Mononuclear cell (primary cell): ENCODE data around the gene CTDP1. TPM values are rescaled to one million over a fixed set of nuclear protein-coding genes. Genes with fewer than 3 reads are reported as not detected.

Source experiments
- H3K27me3 ChIP-seq: 2 replicates; pipeline ENCODE4 v1.6.0; 2011; ENCODE audit warnings: low read length, control low read depth; ENCODE audit not compliant: insufficient read depth
- H3K4me1 ChIP-seq: 2 replicates; pipeline ENCODE4 v1.5.1; 2011; ENCODE audit warnings: mild to moderate bottlenecking, low read length, control low read depth; ENCODE audit not compliant: insufficient read depth
- H3K4me3 ChIP-seq: 2 replicates; pipeline ENCODE4 v1.5.1; 2011; ENCODE audit warnings: mild to moderate bottlenecking, low read length, moderate library complexity
- H3K9me3 ChIP-seq: 2 replicates; pipeline ENCODE4 v1.5.1; 2011; ENCODE audit warnings: low read depth, mild to moderate bottlenecking, control low read depth, low read length
- total RNA-seq: library from RNA; depleted of rRNA; stranded (reverse); fragments of >200 nt; gene quantifications from one replicate; pipeline ENCODE4 v1.2.3, GENCODE V29; 2012

CTDP1 gene
- total RNA-seq, 1 donor: 34.8 TPM

DNA sequence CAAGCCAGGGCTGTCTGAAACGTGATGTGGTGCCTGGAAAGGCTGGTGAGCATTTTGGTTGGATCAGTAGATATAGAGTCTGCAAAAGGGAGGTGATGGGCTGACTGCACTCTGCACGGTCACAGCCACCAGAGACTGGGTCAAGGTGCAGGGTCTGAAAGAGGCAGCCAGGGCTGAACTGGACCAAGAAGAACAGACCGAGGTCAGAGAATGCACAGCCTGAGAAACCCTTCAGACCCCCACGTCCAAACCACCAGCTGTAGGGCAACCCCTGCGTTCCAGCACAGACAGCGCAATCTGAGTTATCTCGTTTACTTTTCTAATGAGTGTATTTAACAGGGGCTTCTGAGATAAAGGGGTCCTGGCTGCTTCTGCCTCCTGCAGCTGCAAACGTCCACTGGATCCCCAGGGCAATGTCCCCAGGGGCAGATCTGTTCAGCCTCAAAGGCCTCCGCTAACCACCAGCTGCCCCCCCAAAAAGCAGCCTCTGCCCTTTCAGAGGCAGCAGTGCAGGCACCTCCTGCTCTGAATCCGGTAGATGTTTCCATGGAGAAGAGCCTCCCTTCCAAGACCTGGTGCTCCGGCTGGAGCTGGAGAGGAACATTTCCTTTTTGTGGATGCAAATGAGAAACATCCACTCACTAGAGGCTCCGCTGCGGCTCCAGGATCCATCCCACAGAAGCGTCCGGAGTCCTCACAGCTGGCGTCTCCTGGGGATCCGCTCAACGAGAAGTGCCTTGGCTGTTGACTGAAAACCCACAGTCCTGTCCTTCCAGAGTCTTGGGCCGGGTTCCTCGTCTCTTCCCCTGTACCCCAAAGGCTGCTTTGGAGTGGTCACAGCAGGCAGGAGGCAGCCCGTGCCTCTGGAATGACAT is 117.2 kb downstream of the CTDP1 start:
- H3K27me3 ChIP-seq: peaks cover 27% of the 10 kb centered on the region
- peaks cover 65% of the 10 kb centered on the region for H3K4me1 ChIP-seq
- H3K4me3 ChIP-seq: no peak overlapping the region
- no peaks in the 10 kb centered on the region for H3K9me3 ChIP-seq

DNA sequence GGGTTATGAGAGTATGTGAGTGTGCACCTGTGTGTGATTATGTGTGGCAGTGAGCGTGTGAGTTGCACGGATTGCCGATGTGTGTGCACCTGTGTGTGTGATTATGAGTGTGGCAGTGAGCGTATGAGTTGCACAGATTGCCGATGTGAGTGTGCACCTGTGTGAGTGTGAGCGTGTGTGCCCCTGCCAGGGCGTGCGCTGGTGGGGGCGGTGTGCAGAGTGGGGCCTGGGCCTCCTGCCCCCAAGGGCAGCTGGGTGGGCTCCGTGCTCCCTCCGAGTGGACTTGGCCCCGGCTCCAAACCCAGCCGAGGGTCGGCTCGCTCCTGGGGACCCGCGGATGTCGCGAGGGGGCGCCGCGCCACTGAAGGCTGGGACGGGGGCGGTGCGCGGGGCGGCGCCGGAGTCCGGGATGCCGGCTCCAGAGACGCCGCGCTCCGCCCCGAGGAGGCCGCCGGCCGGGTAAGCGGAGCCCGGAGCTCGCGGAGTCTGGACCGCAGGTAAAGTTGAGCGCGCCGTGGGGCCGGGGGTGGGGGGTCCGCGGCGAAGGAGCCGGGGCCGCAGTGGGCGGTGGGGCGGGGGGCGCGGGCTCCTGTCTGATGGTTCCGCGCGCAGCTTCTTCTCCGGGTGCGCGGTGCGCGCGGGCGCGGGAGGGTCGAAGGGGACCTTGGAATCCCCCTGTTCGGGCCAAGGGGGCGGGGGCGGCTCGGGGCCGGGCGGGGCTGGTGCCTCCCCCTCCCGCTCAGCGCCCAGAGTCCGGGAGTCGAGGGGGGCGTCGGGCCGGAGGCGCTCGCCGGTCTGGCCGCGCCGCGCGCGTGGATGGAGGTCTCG is 118.1 kb downstream of the CTDP1 start, which contains the start of gene KCNG2:
Gene KCNG2, plus strand, starts transcription at position 421 of the 828 bp plus-strand sequence. CDS start 65,730 bp downstream, outside the sequence.
- H3K27me3 ChIP-seq: peaks cover 27% of the 10 kb centered on the region
- no peaks in the 10 kb centered on the region for H3K9me3 ChIP-seq
- H3K4me3 ChIP-seq: no peak within 1 kb of the TSS
- peaks cover 55% of the 10 kb centered on the region for H3K4me1 ChIP-seq

DNA sequence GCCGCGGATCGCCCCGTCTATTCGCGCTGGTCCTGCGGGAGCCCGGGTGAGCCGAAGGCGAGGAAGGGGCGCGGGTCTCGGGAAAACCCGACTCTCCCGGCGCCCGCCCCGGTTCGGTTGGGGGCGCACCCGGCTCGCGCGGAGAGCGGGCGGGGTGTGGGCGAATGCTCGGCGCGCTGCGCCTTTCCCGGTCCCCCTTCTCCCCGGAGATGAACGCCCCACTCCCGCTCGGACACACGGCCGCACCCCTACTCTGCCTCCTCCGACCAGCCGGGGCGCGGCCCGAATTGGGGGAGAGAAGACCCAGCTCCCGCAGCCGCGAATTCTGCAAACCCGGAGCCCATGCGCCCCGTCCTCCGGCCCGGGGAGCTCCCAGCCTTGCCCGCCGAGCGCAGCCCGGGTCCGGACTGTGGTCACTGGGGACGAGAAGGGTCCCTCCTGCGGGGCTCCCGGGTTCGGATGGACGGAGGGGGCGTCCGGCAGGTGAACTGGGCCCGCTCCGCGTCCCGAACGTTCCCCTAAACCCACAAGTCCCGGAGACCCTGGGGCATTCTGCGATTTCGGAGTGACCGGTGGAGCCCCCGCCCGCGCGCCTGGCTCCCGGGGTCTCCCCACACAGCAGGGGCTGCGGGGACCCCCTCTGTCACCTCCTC is 118.9 kb downstream of the CTDP1 start:
- Histone ChIP-seq H3K9me3 (no peaks in the 10 kb centered on the region), H3K4me3 (no peak overlapping the region), H3K27me3 (peaks cover 27% of the 10 kb centered on the region), H3K4me1 (peaks cover 48% of the 10 kb centered on the region)

DNA sequence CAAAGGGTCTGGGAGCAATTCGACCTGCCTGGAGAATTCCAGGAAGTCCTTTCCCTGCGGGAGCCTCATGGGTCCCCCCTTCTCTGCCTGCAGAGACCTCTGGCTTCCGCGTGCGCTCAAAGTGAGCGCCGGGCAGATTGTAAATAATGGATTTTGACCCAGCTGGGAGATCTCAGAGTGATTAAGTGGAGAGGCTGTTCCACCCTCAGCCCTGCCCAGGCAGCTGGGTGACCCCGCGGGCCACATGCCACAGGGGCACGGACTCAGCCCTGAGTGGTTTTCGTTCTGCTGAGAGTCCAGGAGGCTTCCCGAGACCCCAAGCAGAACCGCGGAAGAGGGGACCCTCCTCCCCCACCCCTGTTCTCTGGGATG is 119.4 kb downstream of the CTDP1 start:
- Histone ChIP-seq H3K4me3 (no peak overlapping the region), H3K27me3 (peaks cover 27% of the 10 kb centered on the region), H3K9me3 (no peaks in the 10 kb centered on the region), H3K4me1 (peaks cover 45% of the 10 kb centered on the region)

DNA sequence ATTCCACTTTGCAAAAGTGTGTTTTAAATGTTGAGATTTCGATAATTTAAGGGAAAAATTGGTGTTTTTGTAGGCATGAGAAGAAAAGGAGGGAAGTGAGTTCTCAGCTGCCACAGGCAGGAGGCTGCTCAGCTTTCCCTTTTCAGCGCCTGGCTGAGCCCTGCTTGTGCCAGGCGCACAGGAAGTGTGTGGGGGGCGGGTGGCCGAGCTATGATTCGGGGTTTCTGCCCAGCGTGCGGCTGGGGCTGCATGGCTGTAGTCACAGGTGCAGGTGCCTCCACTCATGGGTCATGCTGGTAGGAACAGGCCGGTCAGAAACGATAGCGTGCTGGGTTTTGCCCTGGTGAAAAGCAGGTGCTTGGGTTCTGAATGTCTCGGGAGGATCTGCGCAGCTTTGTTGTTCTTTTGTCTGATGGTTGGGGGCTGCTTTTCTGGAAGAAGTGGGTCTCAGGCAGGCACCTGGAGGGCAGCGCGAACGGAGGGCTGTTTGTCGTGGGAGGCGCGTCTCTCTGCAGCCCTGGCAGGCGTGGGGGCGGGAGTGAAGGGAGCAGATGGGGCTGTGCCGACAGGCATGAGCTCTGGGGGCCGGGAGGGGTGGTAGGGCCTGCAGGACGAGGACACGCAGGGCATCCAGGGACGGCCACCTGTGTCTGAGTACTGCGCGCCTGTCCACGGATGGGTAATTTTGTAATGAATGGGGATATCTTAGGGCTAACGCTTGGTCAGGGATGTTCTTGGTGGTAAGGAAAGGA is 120.2 kb downstream of the CTDP1 start:
- Histone ChIP-seq H3K4me3 (no peak overlapping the region), H3K9me3 (no peaks in the 10 kb centered on the region), H3K27me3 (peaks cover 27% of the 10 kb centered on the region), H3K4me1 (peaks cover 37% of the 10 kb centered on the region)

DNA sequence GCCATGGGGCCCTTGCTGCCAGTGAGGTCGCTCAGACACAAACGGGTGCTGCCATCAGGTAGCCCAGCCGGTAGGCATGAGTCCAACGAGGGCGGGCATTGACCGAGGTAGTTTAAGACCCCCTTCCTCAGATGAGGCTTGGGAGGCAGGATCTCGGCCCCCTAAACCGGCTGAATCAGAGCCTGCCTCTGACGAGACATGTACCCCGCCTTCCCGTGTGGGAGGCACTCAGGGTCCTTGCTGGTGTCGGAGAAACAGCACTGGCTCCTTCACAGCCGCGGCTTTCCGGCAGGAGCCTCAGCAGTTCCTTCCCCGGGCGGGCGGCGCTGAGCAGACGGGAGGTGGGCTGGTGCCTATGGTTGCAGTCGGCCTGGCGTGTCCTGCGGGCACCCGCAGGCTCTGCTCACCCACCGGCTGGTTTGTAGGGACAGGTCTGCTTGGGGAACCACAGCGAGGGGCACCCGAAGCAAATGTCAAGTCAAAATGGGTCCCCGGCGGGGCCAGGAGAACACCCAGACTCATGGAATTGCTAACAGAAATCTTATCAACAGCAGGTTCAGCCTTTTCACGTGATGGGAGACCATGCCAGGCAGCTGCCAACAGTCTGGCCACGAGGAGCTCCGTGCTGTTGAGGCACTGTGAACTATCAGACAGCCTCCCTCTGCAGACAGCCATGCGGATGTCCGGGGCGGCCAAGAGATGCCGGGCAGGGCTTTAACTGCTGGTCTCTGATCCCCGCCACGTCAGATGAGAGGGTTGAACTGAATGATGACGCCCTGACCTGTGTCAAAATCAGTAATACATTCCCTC is 121.0 kb downstream of the CTDP1 start:
- Histone ChIP-seq H3K4me3 (no peak overlapping the region), H3K4me1 (peaks cover 30% of the 10 kb centered on the region), H3K9me3 (no peaks in the 10 kb centered on the region), H3K27me3 (peaks cover 27% of the 10 kb centered on the region)

DNA sequence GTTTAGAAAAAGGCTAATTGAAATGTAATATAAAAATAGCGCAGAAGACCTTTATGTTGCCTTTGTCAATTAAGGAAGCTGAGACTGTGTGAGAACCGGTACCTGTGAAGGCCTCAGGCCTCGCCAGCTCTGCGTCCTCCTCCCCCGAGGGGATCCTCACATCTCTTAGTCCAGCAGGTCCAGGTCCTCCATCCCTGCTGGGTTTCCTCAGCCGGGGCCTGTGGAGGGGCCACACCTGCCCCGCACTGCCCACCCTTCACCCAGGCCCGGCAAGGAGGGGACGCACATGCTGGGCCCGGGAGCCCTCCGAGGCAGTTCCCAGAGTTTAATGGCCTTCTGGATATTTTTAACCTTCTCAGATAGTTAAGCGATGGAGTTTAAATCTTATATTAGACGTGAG is 121.6 kb downstream of the CTDP1 start:
- H3K4me3 ChIP-seq: no peak overlapping the region
- H3K4me1 ChIP-seq: peaks cover 24% of the 10 kb centered on the region
- H3K27me3 ChIP-seq: peaks cover 27% of the 10 kb centered on the region
- H3K9me3 ChIP-seq: no peaks in the 10 kb centered on the region

DNA sequence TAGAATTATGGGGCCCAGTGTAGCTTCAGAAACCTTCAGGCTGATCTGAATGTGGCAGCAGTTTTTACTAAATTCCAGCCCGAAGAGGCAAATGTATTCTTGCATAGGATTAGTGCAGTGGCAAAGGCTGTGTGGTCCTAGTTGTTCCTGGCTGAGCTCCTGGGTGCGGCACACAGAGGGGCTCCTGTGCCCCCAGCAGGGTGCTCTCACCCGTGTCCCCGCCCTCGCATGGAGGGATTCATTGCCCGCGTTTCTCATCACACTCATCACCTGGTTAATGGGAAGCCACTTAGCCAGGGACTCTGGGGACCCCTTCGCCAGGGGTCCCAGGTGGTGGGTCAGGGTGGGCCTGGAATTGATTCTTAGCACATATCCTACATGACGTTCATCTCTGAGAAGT is 122.0 kb downstream of the CTDP1 start:
- Histone ChIP-seq H3K4me3 (no peak overlapping the region), H3K4me1 (peaks cover 24% of the 10 kb centered on the region), H3K27me3 (peaks cover 24% of the 10 kb centered on the region), H3K9me3 (no peaks in the 10 kb centered on the region)

DNA sequence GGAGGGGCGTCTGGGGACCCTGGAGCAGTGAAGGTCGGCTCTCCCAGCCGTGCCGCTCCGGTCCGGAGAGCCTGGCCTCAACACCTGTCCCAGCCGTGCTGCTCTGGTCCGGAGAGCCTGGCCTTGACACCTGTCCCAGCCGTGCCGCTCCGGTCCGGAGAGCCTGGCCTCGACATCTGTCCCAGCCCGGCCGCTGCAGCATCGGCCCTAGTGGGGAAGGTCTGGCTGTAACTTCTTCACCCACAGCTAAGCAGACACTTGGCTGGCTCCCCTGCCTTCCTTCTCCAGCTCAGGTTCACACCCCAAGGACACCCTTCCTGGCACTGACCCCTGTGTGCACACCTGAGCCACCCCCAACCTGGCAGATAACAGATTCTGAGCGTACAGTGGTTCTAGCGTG is 122.7 kb downstream of the CTDP1 start:
- Histone ChIP-seq H3K4me1 (peaks cover 22% of the 10 kb centered on the region), H3K27me3 (peaks cover 18% of the 10 kb centered on the region), H3K4me3 (no peak overlapping the region), H3K9me3 (no peaks in the 10 kb centered on the region)

DNA sequence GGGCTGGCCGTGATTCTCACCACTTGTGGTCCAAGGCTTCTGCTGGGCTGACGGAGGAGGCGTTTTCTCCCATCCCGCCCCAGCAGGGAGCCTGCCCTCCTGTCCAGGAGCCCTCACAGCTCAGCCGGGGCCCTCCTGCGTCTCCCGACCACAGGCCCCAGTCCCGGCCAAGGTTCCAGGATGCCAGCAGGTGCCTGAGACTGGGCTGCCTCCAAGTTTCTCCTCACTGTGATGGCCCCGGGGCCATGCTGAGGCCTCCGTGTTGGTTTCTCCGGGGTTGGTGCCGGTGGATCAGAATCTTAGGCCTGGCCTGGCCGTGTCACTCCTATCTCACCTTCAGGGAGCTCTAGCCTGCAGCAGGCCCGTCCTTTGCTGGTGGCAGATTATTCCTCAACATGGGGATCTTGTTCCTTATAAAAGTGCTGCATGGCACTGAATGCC is 124.0 kb downstream of the CTDP1 start:
- H3K27me3 ChIP-seq: peaks cover 11% of the 10 kb centered on the region
- no peak overlapping the region for H3K4me3 ChIP-seq
- H3K4me1 ChIP-seq: peaks cover 14% of the 10 kb centered on the region
- no peaks in the 10 kb centered on the region for H3K9me3 ChIP-seq

Other genes starting within 250 kb of the CTDP1 start
- 0.10 TPM for gene KCNG2, start 118.1 kb downstream of the CTDP1 start, total RNA-seq